ENCODE data around the gene DACT2. TPM values are rescaled to one million over a fixed set of nuclear protein-coding genes. Genes with fewer than 3 reads are reported as not detected.

The DACT2 gene
- total and polyA plus RNA-seq, 2 of the 8 experiments (the other 6 are each of a cell fraction or from before 2014, with no cell fraction given): 2.9 to 3.1 TPM

DNA sequence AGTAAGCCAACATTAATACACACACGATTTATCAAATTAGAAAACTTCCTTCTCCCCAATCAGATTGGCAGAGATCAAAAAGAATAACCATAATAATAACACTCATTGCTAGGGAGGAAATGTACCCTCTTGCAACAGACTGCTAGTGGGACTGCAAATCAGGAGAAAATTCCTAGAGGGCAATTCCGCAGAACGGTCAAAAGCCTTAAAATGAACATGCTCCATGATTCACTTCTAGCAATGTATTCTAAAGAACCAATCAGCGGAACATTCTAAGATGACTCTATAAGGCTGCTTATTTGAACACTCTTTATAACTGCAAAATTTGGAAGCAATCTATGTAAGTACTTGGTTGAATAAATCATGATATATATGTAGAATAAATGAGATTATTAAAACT is 8.5 kb upstream of the DACT2 start:
- no peak for TF ChIP-seq KDM1A (IDR thresholded peaks at IDR 0.05; ENCODE audit: borderline replicate concordance, low read length)
- TF ChIP-seq GTF2F1 (IDR thresholded peaks at IDR 0.05; ENCODE audit: borderline replicate concordance, low read depth, low read length): no peak
- no peak for TF ChIP-seq SAP30 (IDR thresholded peaks at IDR 0.05; ENCODE audit: insufficient read depth, insufficient replicate concordance, low read length)
- no peak for TF ChIP-seq NRF1 (IDR thresholded peaks at IDR 0.05; ENCODE audit: low read depth, low read length)
- no peak for TF ChIP-seq EP300 (IDR thresholded peaks at IDR 0.05; ENCODE audit: borderline replicate concordance in 1 of 2, low read depth in 2 of 2, low read length in 2 of 2)
- WGBS, 2 experiments (ENCODE audit: extremely low coverage in 1 of 2, insufficient coverage in 1 of 2, insufficient read length in 1 of 2, insufficient replicate concordance in 2 of 2, low coverage in 1 of 2, low lambda C conversion rate in 2 of 2, missing lambda C conversion rate in 1 of 2): 86% methylated on average over 4 of the region's 4 CpGs; no CpG with 5 or more reads in 1 of the 2 experiments
- H3K27me3 ChIP-seq (replicated peaks in 1 of 4; ENCODE audit: control insufficient read depth in 3 of 4, extremely low read depth in 1 of 4, insufficient read depth in 3 of 4, low read length in 3 of 4): no peaks in the 10 kb centered on the region
- no peaks in the 10 kb centered on the region for H3K36me3 ChIP-seq (ENCODE audit: control insufficient read depth in 2 of 4, insufficient read depth in 4 of 4, low read length in 3 of 4)
- no peak overlapping the region for H4K5ac ChIP-seq (ENCODE audit: insufficient read length, low read depth, low read length)
- no peak overlapping the region for H3K4me3 ChIP-seq (ENCODE audit: extremely low read depth in 1 of 4, insufficient read depth in 2 of 4, low read depth in 3 of 4, low read length in 4 of 4)
- no peak overlapping the region for H4K8ac ChIP-seq (ENCODE audit: extremely low read depth, insufficient read depth, low read length)
- H3K4ac ChIP-seq (replicated peaks; ENCODE audit: insufficient read length, low read depth, low read length): no peak overlapping the region
- DNase-seq (ENCODE audit: low read depth in 1 of 2, low spot score in 2 of 2): no peak
- H3K9ac ChIP-seq (replicated peaks in 1 of 4; ENCODE audit: extremely low read depth in 1 of 4, low read depth in 3 of 4, low read length in 3 of 4): no peak overlapping the region
- no peaks in the 10 kb centered on the region for H3K79me1 ChIP-seq (ENCODE audit: low read depth, low read length)
- no peak overlapping the region for H3K4me2 ChIP-seq (ENCODE audit: insufficient read depth in 1 of 2, low read depth in 2 of 2, low read length in 2 of 2)
- H3K56ac ChIP-seq (replicated peaks; ENCODE audit: insufficient read length, low read depth, low read length): no peak overlapping the region
- no peak overlapping the region for H2AFZ ChIP-seq (ENCODE audit: low read length)
- H3K23me2 ChIP-seq (ENCODE audit: low read depth, low read length): no peaks in the 10 kb centered on the region
- H3K18ac ChIP-seq (ENCODE audit: extremely low read depth, low read length): no peak overlapping the region
- POLR2A ChIA-PET (ENCODE audit: partially characterized antibody): no interaction called here
- no peak overlapping the region for H2AK5ac ChIP-seq (ENCODE audit: low read depth, low read length)
- no peak for FAIRE-seq
- H4K20me1 ChIP-seq (replicated peaks in 1 of 2; ENCODE audit: control insufficient read depth in 1 of 2, insufficient read depth in 2 of 2, low read length in 2 of 2): no peaks in the 10 kb centered on the region
- no peak overlapping the region for H4K91ac ChIP-seq (replicated peaks; ENCODE audit: insufficient read length, low read length)
- no peak overlapping the region for H2BK120ac ChIP-seq (replicated peaks; ENCODE audit: low read depth, low read length)
- no peaks in the 10 kb centered on the region for H3K79me2 ChIP-seq (ENCODE audit: control insufficient read depth in 1 of 2, insufficient read depth in 2 of 2, low read length in 2 of 2)
- CTCF ChIA-PET (ENCODE audit: partially characterized antibody): interaction anchor here (1.0 kb wide), 1 partner anchor 172 kb away, joined by 3 read pairs; no protein-coding TSS in a partner anchor
- no peak overlapping the region for H3K27ac ChIP-seq (ENCODE audit: low read depth, low read length)
- no peak overlapping the region for H2BK5ac ChIP-seq (ENCODE audit: low read depth, low read length)
- peaks cover 3 to 19% (median 10%) of the 10 kb centered on the region in 4 experiments for H3K4me1 ChIP-seq (replicated peaks in 1 of 4; ENCODE audit: control insufficient read depth in 3 of 4, insufficient read depth in 4 of 4, low read length in 3 of 4)
- H3K9me3 ChIP-seq (ENCODE audit: insufficient read depth in 2 of 2, low read depth in 1 of 2, low read length in 1 of 2): peaks cover 0 to 3% of the 10 kb centered on the region in 2 experiments; a peak in 1 of 4 replicates
- H3K23ac ChIP-seq (ENCODE audit: insufficient read length): no peak overlapping the region
- H2BK12ac ChIP-seq (ENCODE audit: low read depth, low read length): no peak overlapping the region
- no peak overlapping the region for H2BK20ac ChIP-seq (ENCODE audit: low read length)
- no peak overlapping the region for H2BK15ac ChIP-seq (ENCODE audit: low read length)
- no peak overlapping the region for H3K14ac ChIP-seq (ENCODE audit: insufficient read length)
